ENCODE measurements around the gene FRMPD4. TPM values are rescaled to one million over a fixed set of nuclear protein-coding genes. Genes with fewer than 3 reads are reported as not detected.

The FRMPD4 gene
- total and polyA plus RNA-seq, 2 of the 13 experiments (the other 11 are each of a cell fraction or from before 2014, with no cell fraction given) = not detected

GRCh38 chrX:12401252-12401651 is 263.0 kb downstream of the FRMPD4 start:
- BruUV-seq (replicated peaks) = no TSS peak
- Histone ChIP-seq H3K27me3 (ENCODE audit: control insufficient read depth in 1 of 2, insufficient read depth in 2 of 2, low read length in 2 of 2) (no peaks in the 10 kb centered on the region), H3K36me3 (replicated peaks in 1 of 2; ENCODE audit: control insufficient read depth in 1 of 2, insufficient read depth in 2 of 2, low read length in 2 of 2) (no peaks in the 10 kb centered on the region), H3K9me3 (ENCODE audit: low read length) (no peaks in the 10 kb centered on the region), H3K9ac (ENCODE audit: insufficient read depth, low read depth, low read length) (no peak overlapping the region), H3K4me1 (ENCODE audit: insufficient read depth, low read length) (no peaks in the 10 kb centered on the region), H3K79me2 (ENCODE audit: insufficient read depth, low read length) (no peaks in the 10 kb centered on the region), H3K27ac (ENCODE audit: extremely low read length, insufficient read depth, low read length) (no peak overlapping the region), H4K20me1 (ENCODE audit: insufficient read depth, low read length) (no peaks in the 10 kb centered on the region), H3K4me2 (ENCODE audit: low read depth, low read length) (no peak overlapping the region), H3K4me3 (replicated peaks in 1 of 3; ENCODE audit: insufficient read depth in 1 of 3, low read depth in 2 of 3, low read length in 3 of 3) (no peak overlapping the region), H2AFZ (ENCODE audit: low read length) (no peak overlapping the region)
- ATAC-seq (no peak), FAIRE-seq (no peak), DNase-seq (ENCODE audit: low spot score) (no peak)
- WGBS (ENCODE audit: low lambda C conversion rate) = 4% methylated on average over 1 of the region's 1 CpG
- in situ Hi-C loops (cut with HindIII; ENCODE audit: extremely low pct_ligation_motif_present, low pct_unique_long_range_greater_than_20kb) (no loop called here), intact Hi-C loops (cut with micrococcal nuclease; ENCODE audit: unreplicated experiment) (no loop called here)
- ChIA-PET POLR2A (no interaction called here), CTCF (ENCODE audit: low intra/inter-chr PET ratio, low total read pairs) (no interaction called here)
- TF ChIP-seq EEA1 (CRISPR knock-in tag; IDR thresholded peaks at IDR 0.05; ENCODE audit: borderline replicate concordance) (no peak), STAT5B (CRISPR knock-in tag; IDR thresholded peaks at IDR 0.05) (no peak), ZNF550 (CRISPR knock-in tag; IDR thresholded peaks at IDR 0.05; ENCODE audit: borderline replicate concordance) (no peak), ZNF792 (CRISPR knock-in tag; IDR thresholded peaks at IDR 0.05) (no peak), MAFF (IDR thresholded peaks at IDR 0.05; ENCODE audit: low read depth, low read length) (no peak), MTA1 (CRISPR knock-in tag; IDR thresholded peaks at IDR 0.05; ENCODE audit: borderline replicate concordance) (no peak), TCF12 (IDR thresholded peaks at IDR 0.05) (no peak), TCF12 (CRISPR knock-in tag; IDR thresholded peaks at IDR 0.05) (no peak), ZBTB1 (CRISPR knock-in tag; IDR thresholded peaks at IDR 0.05; ENCODE audit: borderline replicate concordance) (no peak), ZNF263 (CRISPR knock-in tag; IDR thresholded peaks at IDR 0.05) (no peak), ZNF337 (CRISPR knock-in tag; IDR thresholded peaks at IDR 0.05; ENCODE audit: borderline replicate concordance, low read depth) (no peak), ZMYM2 (CRISPR knock-in tag; IDR thresholded peaks at IDR 0.05) (no peak), TP53 (CRISPR knock-in tag; conservative IDR thresholded peaks at IDR 0.05) (no peak), ZNF383 (CRISPR knock-in tag; IDR thresholded peaks at IDR 0.05; ENCODE audit: borderline replicate concordance) (no peak), ZNF569 (CRISPR knock-in tag; IDR thresholded peaks at IDR 0.05; ENCODE audit: borderline replicate concordance) (no peak), REL (CRISPR knock-in tag; conservative IDR thresholded peaks at IDR 0.05) (no peak), ZBTB49 (CRISPR knock-in tag; IDR thresholded peaks at IDR 0.05; ENCODE audit: borderline replicate concordance) (no peak)
- TF ChIP-seq, protein P1, sequence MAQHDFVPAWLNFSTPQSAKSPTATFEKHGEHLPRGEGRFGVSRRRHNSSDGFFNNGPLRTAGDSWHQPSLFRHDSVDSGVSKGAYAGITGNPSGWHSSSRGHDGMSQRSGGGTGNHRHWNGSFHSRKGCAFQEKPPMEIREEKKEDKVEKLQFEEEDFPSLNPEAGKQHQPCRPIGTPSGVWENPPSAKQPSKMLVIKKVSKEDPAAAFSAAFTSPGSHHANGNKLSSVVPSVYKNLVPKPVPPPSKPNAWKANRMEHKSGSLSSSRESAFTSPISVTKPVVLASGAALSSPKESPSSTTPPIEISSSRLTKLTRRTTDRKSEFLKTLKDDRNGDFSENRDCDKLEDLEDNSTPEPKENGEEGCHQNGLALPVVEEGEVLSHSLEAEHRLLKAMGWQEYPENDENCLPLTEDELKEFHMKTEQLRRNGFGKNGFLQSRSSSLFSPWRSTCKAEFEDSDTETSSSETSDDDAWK (CRISPR knock-in tag; IDR thresholded peaks at IDR 0.05) = no peak
- TF ChIP-seq, protein P2, sequence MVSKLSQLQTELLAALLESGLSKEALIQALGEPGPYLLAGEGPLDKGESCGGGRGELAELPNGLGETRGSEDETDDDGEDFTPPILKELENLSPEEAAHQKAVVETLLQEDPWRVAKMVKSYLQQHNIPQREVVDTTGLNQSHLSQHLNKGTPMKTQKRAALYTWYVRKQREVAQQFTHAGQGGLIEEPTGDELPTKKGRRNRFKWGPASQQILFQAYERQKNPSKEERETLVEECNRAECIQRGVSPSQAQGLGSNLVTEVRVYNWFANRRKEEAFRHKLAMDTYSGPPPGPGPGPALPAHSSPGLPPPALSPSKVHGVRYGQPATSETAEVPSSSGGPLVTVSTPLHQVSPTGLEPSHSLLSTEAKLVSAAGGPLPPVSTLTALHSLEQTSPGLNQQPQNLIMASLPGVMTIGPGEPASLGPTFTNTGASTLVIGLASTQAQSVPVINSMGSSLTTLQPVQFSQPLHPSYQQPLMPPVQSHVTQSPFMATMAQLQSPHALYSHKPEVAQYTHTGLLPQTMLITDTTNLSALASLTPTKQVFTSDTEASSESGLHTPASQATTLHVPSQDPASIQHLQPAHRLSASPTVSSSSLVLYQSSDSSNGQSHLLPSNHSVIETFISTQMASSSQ (IDR thresholded peaks at IDR 0.05; ENCODE audit: low read depth) = no peak
- TF ChIP-seq, protein P2 (CRISPR knock-in tag; IDR thresholded peaks at IDR 0.05; ENCODE audit: borderline replicate concordance) = no peak

All from HepG2 (cell line).